Lower leg skin (tissue), 4 donors: ENCODE measurements around the gene CSF3R. TPM values are rescaled to one million over a fixed set of nuclear protein-coding genes. Genes with fewer than 3 reads are reported as not detected.
A peak's percentile ranks its signal among the peaks of the same experiment; 100 is the strongest.

ENCODE experiments used
- DNase-seq, 2 donors: peaks; one replicate each; pipeline ENCODE4 v3.0.0-alpha.2; 2019; ENCODE audit warnings: low spot score in 2 of 2
- H3K4me3 ChIP-seq: fragments of 200-600 bp; sonication (generic); 2 replicates; pipeline ENCODE4 v1.5.1; 2017; ENCODE audit warnings: mild to moderate bottlenecking, low read depth; ENCODE audit not compliant: poor library complexity, severe bottlenecking
- CTCF ChIP-seq, 3 donors: fragments of 450-650 bp; IDR thresholded peaks; one replicate each; pipeline ENCODE4 v1.5.1; 2016; ENCODE audit warnings: antibody characterized with exemption in 3 of 3, mild to moderate bottlenecking in 3 of 3, moderate library complexity in 2 of 3
- POLR2A ChIP-seq, 2 donors: fragments of 450-650 bp; IDR thresholded peaks; one replicate each; pipeline ENCODE4 v1.6.1; 2016 to 2017; ENCODE audit warnings: antibody characterized with exemption in 2 of 2, mild to moderate bottlenecking in 1 of 2, moderate library complexity in 1 of 2
- WGBS, 2 donors: methylation state at CpG; one replicate each; pipeline ENCODE4 v1.1.5; 2018; 5-methylcytosine and 5-hydroxymethylcytosine counted together
- intact Hi-C: fragments of 100-400 bp; cut with DNase I; formaldehyde crosslinking; loops from one replicate; pipeline ENCODE4 v1.15.0; 2023; ENCODE audit warnings: low total_unique reads
- total RNA-seq, 4 donors: library from RNA; depleted of rRNA; stranded (reverse); fragments of >200 nt; gene quantifications; one replicate each; pipeline ENCODE4 v1.1.0, GENCODE V29; 2016

CSF3R gene
- total RNA-seq, 4 donors from 2014 or later = 0.69 to 3.1 (median 2.3) TPM

- WGBS, 2 donors = 52 to 55% methylated on average over 7 to 10 of the region's 10 CpGs
- no peak for TF ChIP-seq CTCF (IDR thresholded peaks at IDR 0.05)
- no peak for TF ChIP-seq POLR2A (IDR thresholded peaks at IDR 0.05)
- H3K4me3 ChIP-seq = no peak overlapping the region
- DNase-seq = peak in 1 of 2 donors; percentile 78
- intact Hi-C loops = no loop called here
Observed at GRCh38 chr1:36516372-36517010, 33.8 kb upstream of the CSF3R start.

GRCh38 chr1:36515315-36516138 is 32.8 kb upstream of the CSF3R start:
- intact Hi-C loops = no loop called here
- peak in 1 of 2 donors; percentile 79 for DNase-seq
- no peak overlapping the region for H3K4me3 ChIP-seq
- no peak for TF ChIP-seq CTCF (IDR thresholded peaks at IDR 0.05)
- TF ChIP-seq POLR2A (IDR thresholded peaks at IDR 0.05) = no peak
- 78 to 80% methylated on average over 10 of the region's 10 CpGs for WGBS, 2 donors

- DNase-seq = peak in 1 of 2 donors; percentile 48
- intact Hi-C loops = no loop called here
- TF ChIP-seq POLR2A (IDR thresholded peaks at IDR 0.05) (no peak), CTCF (IDR thresholded peaks at IDR 0.05) (no peak)
- H3K4me3 ChIP-seq = no peak overlapping the region
- 85 to 89% methylated on average over 17 to 18 of the region's 18 CpGs for WGBS, 2 donors
Observed at GRCh38 chr1:36514501-36514900, 31.8 kb upstream of the CSF3R start.

GRCh38 chr1:36513676-36514473 is 31.2 kb upstream of the CSF3R start:
- intact Hi-C loops = no loop called here
- no peak overlapping the region for H3K4me3 ChIP-seq
- no peak for DNase-seq
- TF ChIP-seq POLR2A (IDR thresholded peaks at IDR 0.05) (no peak), CTCF (IDR thresholded peaks at IDR 0.05) (no peak)
- 70% methylated on average over 12 of the region's 12 CpGs for WGBS, 2 donors

- WGBS, 2 donors = 44 to 56% methylated on average over 1 of the region's 1 CpG
- no peak overlapping the region for H3K4me3 ChIP-seq
- TF ChIP-seq CTCF (IDR thresholded peaks at IDR 0.05) = no peak
- TF ChIP-seq POLR2A (IDR thresholded peaks at IDR 0.05) = no peak
- DNase-seq = no peak
- intact Hi-C loops = no loop called here
Observed at GRCh38 chr1:36512842-36513241, 30.1 kb upstream of the CSF3R start.
